GM19438 (cell line): ENCODE data around the gene FBH1.
"Not testable (repeated sequence)": the region's sequence is repeated elsewhere in the genome, so short reads cannot be mapped to it uniquely, and the experiment has no call there.

Experiments
- ATAC-seq: cut with Tn5 transposase; IDR thresholded peaks from one replicate; pipeline ENCODE4 v1.9.1; 2021; ENCODE audit warnings: low read depth; ENCODE audit not compliant: unreplicated experiment

FBH1 gene

GRCh38 chr10:5937016-5937415 is 47.0 kb downstream of the FBH1 start:
- ATAC-seq = no peak

DNA sequence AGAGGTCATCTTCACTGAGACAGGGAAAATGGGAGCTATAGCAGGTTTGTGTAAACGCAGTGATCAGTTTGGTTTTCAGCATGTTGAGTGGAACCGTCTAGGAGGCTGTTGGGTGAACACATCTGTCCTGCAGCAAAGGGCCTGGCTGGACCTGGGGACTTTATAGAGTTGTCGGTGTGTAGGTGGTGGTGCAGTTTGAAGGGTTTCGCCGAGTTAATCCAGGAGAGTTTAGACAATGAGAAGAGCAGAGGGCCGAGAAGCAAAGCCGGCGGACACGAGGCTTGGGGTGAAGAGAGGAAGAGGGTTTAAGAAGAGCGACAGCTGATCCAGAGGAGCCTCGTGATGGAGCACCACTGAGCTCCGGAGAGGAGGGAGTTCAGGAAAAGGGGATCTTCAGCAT is 48.2 kb downstream of the FBH1 start:
- ATAC-seq = no peak

GRCh38 chr10:5940807-5941218 is 50.8 kb downstream of the FBH1 start:
- ATAC-seq = no peak

DNA sequence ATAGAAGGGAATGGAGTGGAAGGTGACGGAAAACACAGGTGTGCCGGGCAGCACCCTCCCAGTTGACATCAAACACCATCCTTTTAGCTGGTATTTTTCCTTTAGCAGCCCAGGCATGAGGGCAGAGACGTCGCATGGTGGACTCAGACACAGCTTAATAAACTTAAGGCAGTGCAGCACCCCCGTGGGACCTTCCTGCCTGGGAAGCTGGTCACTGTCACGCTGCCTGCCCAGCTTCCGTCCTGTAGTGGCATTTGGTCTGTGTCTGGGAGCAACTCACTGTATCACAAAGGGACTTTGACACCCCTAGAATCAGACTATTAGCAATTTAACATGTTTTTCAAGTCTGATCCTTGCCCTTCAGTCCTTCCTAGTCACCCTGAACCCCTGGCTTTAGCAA is 51.5 kb downstream of the FBH1 start:
- no peak for ATAC-seq

- ATAC-seq = no peak
Measured at GRCh38 chr10:5942001-5942400, 52.0 kb downstream of the FBH1 start.

GRCh38 chr10:5942474-5942873 is 52.4 kb downstream of the FBH1 start:
- ATAC-seq = no peak

GRCh38 chr10:5943536-5943935 is 53.5 kb downstream of the FBH1 start:
- no peak for ATAC-seq

DNA sequence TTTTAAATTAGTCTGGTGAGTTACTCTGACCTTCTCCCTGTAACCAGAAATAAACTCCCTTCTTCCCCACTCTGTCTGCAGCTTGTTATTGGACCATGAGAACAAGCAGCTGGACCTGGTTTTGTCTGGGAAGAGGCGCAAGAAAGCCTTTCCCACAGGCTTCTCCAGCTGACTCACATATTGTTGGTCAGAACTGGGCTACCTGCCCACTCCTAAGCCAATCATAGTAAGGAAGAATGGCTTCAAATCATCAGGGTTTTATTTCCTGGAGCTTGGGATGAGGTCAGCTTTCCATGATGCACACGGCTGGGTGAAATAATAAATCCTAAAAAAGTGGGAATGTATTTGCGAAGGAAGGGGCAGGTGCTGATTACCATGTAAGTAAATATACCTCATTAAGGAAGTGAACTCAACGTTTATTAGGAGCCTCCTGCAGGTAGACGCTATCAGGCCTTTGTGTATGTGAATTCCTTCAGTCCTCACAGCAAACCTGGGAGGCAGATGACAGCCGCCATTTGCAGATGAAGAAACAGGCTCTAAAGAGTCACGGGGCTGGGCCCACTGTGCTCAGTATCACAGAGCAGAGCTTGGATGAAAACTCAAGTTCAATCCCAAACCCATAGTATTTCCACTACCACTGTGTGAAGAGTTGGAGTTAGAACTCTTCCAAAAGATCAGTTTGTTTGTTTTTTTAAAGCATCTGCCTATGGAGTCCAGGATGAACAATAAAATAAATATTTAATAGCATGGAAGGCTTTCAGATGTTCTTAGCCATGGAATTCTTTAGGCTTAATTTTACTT is 54.5 kb downstream of the FBH1 start:
- ATAC-seq = no peak

DNA sequence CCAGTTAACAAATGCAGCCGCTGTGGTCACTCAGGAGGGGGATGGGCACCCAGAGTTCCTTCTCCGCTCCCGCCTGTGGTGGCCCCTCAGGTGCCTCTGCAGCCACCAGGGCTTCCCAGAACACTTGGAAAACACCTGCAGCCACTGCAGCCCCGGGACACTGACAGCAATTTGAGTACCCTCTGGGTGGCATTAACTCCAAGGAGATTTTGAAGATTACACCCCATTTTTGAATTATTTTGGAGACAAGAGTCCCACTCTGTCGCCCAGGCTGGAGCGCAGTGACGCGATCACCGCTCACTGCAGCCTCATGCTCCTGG is 55.1 kb downstream of the FBH1 start:
- no peak for ATAC-seq

DNA sequence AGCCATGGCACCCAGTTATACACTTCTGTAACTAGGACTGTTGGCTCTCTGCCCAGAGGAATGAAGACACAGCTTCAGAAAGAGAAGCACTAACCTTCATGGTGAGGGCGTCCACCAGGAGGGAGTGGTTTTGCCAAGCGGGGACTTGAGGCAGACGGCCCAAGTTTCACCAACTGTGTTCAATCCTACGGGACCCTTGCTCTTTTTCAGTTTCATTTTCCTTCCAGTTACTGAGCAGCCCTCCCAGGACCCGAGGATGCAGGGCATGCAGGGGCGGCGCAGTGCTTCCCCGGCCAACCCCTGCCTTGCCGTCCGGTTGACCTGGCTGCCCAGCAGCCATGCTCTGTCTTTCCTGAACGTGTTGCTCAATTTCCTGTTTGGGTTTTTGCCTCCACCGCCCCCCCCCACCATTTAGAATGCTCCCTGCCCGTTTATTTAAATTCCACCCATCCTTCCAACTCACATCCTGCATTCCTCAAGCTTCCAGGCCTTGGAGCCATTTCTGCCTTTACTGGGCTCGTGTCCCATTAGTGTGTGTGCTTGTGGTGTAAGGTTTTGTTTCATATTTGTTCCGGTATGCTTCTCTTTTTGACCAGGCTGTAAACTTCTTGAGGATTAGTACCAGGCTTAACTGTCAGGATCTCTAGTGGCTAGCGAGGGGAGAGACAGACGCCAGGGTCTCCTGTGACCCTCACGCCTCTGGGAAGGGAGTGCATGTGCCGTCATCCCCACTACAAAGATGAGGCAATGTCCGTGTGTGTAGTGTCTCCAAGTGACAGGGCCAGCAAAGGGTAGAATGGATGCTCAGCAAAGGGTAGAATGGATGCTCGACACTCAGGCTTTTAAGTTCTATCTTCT is 55.7 kb downstream of the FBH1 start:
- no peak for ATAC-seq

DNA sequence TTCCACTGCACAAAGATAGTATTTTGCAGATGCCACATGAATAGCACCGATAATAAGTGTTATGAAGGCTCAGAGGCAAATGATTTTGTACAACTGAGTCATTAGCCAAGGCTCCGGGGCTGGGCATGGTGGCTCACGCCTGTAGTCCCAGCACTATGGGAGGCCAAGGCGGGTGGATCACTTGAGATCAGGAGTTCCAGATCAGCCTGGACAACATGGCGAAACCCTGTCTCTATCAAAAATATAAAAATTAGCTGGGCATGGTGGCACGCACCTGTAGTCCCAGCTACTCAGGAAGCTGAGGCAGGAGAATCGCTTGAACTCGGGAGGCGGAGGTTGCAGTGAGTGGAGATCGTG is 56.4 kb downstream of the FBH1 start:
- ATAC-seq = not testable (repeated sequence)

DNA sequence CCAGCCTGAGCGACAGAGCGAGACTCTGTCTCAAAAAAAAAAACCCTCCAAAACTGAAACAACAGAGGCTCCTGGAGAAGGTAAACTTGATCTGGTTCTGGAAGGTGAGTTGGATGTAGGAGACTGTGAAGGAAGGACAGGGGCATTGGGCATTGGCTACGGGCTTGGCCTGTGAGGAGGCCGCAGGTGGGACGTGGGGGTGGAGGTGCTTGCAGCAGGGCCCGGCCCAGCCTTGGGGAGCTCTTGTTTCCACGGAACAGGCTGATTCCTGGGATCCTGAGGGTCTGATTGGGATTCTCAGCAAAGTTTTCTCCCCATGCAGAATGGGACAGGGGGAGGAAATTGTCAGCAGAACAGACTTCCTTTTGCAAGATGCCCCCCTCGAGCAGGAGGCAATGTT is 56.7 kb downstream of the FBH1 start:
- ATAC-seq = no peak

- ATAC-seq = no peak
Measured at GRCh38 chr10:5947471-5948207, 57.6 kb downstream of the FBH1 start.

DNA sequence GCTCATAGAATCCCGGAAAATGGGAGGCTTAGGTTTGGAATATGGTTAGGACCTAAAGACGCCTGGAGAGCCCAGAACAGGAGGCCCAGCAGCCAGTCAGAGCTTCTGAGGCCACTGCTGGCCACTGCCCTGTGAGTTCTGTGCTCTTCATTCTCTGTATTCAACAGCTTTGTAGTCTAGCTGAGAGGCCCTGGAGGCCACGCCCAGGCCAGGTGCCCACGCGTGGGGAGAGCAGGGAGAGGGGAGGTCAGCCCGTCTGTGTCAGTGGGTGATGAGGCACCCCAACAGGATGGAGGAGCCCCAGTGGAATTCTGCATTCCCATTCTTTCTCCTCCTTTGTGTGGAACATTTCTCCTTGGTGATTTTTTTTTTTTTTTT is 58.2 kb downstream of the FBH1 start:
- no peak for ATAC-seq

GRCh38 chr10:5949009-5949759 is 59.1 kb downstream of the FBH1 start:
- ATAC-seq = no peak

- no peak for ATAC-seq
Measured at GRCh38 chr10:5951167-5951711, 61.2 kb downstream of the FBH1 start.

DNA sequence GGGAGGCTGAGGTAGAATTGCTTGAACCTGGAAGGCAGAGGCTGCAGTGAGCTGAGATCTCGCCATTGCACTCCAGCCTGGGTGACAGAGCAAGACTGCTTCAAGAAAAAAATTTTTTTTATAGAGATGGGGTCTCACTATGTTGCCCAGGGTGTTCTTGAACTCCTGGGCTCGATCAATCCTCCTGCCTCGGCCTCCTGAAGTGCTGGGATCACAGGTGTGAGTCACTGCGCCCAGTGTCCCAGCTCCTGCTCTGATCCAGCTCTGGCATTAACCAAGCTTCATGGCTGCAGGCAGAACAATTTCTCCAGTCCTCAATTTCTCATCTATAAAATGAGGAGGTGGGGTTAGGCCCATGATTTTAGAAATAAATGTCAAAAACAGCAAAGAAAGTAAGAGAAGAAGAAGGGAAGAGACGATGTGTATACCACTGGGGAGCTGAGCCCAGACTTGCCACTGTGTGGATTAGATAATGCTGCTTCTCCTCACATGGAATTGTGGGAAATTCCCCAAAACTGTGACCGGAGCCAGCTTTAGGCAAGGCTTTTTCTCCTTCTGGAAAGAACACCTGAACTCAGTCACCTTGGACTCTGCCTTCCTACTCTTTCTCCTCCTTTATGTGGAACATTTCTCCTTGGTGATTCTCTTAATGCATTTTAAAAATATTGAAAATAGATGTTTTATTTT is 61.8 kb downstream of the FBH1 start:
- ATAC-seq = no peak

- no peak for ATAC-seq
Measured at GRCh38 chr10:5952731-5953385, 62.8 kb downstream of the FBH1 start.

GRCh38 chr10:5953676-5954075 is 63.6 kb downstream of the FBH1 start:
- no peak for ATAC-seq
